A549 (cell line): Measurements from ENCODE around the gene TMEM184C. TPM values are rescaled to one million over a fixed set of nuclear protein-coding genes. Genes with fewer than 3 reads are reported as not detected.

Source experiments
- ATAC-seq, 2 experiments: fragments of 200-7000 bp in 1 of 2; fragments of >200 bp in 1 of 2; cut with Nextera tagmentation in 1 of 2; cut with Tn5 transposase in 1 of 2; 3 replicates each; pipeline versions ENCODE4 v1.8.0 to v1.9.1; 2018 to 2020; ENCODE audit warnings: mild to moderate bottlenecking in 1 of 2, moderate library complexity in 1 of 2
- CTCF ChIA-PET: fragments of 300-600 bp; sonication (Branson Sonifier 250); formaldehyde crosslinking; extraction: SDS; loops from one replicate; lab custom pipeline; 2021; ENCODE audit warnings: antibody characterized with exemption, inconsistent platforms; lab: Yijun Ruan, JAX
- POLR2A ChIA-PET: fragments of 350-600 bp; formaldehyde crosslinking; extraction: SDS; loops from one replicate; lab custom pipeline; 2021; ENCODE audit warnings: antibody characterized with exemption, inconsistent platforms; lab: Yijun Ruan, JAX
- DNase-seq, 2 experiments: peaks; one replicate each; pipeline versions ENCODE4 v3.0.0 to v3.0.0-alpha.2; 2011 to 2016; ENCODE audit warnings: low read depth in 1 of 2, low spot score in 1 of 2
- FAIRE-seq: peaks from 2 replicates; lab custom pipeline; 2011; peaks lifted over from hg19 to GRCh38; lab: Jason Lieb, UNC
- H3K27ac ChIP-seq, 2 experiments: fragments of >200 bp; sonication (Bioruptor Twin); formaldehyde crosslinking; 3 replicates each; pipeline ENCODE4 v1.5.1; 2016 to 2017
- H3K4me1 ChIP-seq: fragments of >200 bp; sonication (Bioruptor Twin); formaldehyde crosslinking; 3 replicates; pipeline ENCODE4 v1.6.1; 2016
- H3K4me2 ChIP-seq: fragments of >200 bp; sonication (Bioruptor Twin); formaldehyde crosslinking; 3 replicates; pipeline ENCODE4 v1.6.1; 2016
- H3K4me3 ChIP-seq: fragments of >200 bp; sonication (Bioruptor Twin); formaldehyde crosslinking; 3 replicates; pipeline ENCODE4 v1.5.1; 2016
- H3K9me3 ChIP-seq: fragments of >200 bp; sonication (Bioruptor Twin); formaldehyde crosslinking; 3 replicates; pipeline ENCODE4 v1.6.1; 2016
- ATOH8 ChIP-seq: fragments of 250-450 bp; sonication (Bioruptor Pico); IDR thresholded peaks from 2 replicates; pipeline ENCODE4 v1.5.0; 2020; ENCODE audit warnings: low read depth, mild to moderate bottlenecking, moderate library complexity
- BCL3 ChIP-seq: fragments of >200 bp; sonication (Bioruptor Twin); formaldehyde crosslinking; IDR thresholded peaks from 3 replicates; pipeline ENCODE4 v1.6.1; 2016
- BHLHE40 ChIP-seq: IDR thresholded peaks from 2 replicates; pipeline ENCODE4 v1.6.1; 2012; ENCODE audit warnings: low read depth, low read length, inconsistent platforms
- CBX2 ChIP-seq: fragments of 200-600 bp; sonication (generic); IDR thresholded peaks from 2 replicates; pipeline ENCODE4 v1.6.1; 2016; ENCODE audit warnings: low read depth, mild to moderate bottlenecking, borderline replicate concordance
- CBX8 ChIP-seq: fragments of 200-600 bp; sonication (generic); IDR thresholded peaks from 2 replicates; pipeline ENCODE4 v1.6.1; 2016
- CHD2 ChIP-seq: fragments of 150-350 bp; IDR thresholded peaks from 2 replicates; pipeline ENCODE4 v1.6.1; 2014; ENCODE audit warnings: low read length; ENCODE audit not compliant: partially characterized antibody
- CHD4 ChIP-seq: fragments of 200-600 bp; sonication (generic); IDR thresholded peaks from 2 replicates; pipeline ENCODE4 v1.6.1; 2016; ENCODE audit warnings: antibody characterized with exemption, mild to moderate bottlenecking, borderline replicate concordance
- CTCF ChIP-seq: fragments of >200 bp; sonication (Bioruptor Twin); formaldehyde crosslinking; IDR thresholded peaks from 3 replicates; pipeline ENCODE4 v1.5.1; 2016
- EHF ChIP-seq: fragments of 250-450 bp; sonication (Bioruptor Pico); IDR thresholded peaks from 2 replicates; pipeline ENCODE4 v1.5.0; 2020; ENCODE audit warnings: mild to moderate bottlenecking
- FOXS1 ChIP-seq: fragments of 250-450 bp; sonication (Bioruptor Pico); IDR thresholded peaks from 2 replicates; pipeline ENCODE4 v1.5.0; 2020; ENCODE audit warnings: mild to moderate bottlenecking, moderate library complexity
- HDAC2 ChIP-seq: fragments of 200-600 bp; sonication (generic); IDR thresholded peaks from 2 replicates; pipeline ENCODE4 v1.6.1; 2016
- HEYL ChIP-seq: fragments of 250-450 bp; sonication (Bioruptor Pico); IDR thresholded peaks from 2 replicates; pipeline ENCODE4 v1.8.0; 2021; ENCODE audit warnings: mild to moderate bottlenecking, moderate library complexity
- HMGXB4 ChIP-seq: fragments of 250-450 bp; sonication (Bioruptor Pico); IDR thresholded peaks from 2 replicates; pipeline ENCODE4 v1.5.0; 2021; ENCODE audit warnings: mild to moderate bottlenecking, moderate library complexity, borderline replicate concordance
- HOXA7 ChIP-seq: fragments of 250-450 bp; sonication (Bioruptor Pico); IDR thresholded peaks from 2 replicates; pipeline ENCODE4 v1.5.0; 2020; ENCODE audit warnings: mild to moderate bottlenecking, moderate library complexity
- JUNB ChIP-seq: fragments of >200 bp; sonication (Bioruptor Twin); formaldehyde crosslinking; IDR thresholded peaks from 2 replicates; pipeline ENCODE4 v1.6.1; 2016
- MAFK ChIP-seq: fragments of 450-650 bp; IDR thresholded peaks from 2 replicates; pipeline ENCODE4 v1.6.1; 2014; ENCODE audit not compliant: partially characterized antibody
- MAZ ChIP-seq: fragments of 150-350 bp; IDR thresholded peaks from 2 replicates; pipeline ENCODE4 v1.6.1; 2014; ENCODE audit warnings: antibody characterized with exemption, low read depth, low read length, borderline replicate concordance
- RAD21 ChIP-seq, 2 experiments: fragments of >200 bp in 1 of 2; sonication (Bioruptor Twin) in 1 of 2; formaldehyde crosslinking in 1 of 2; IDR thresholded peaks in 1 of 2; conservative IDR thresholded peaks in 1 of 2; 2 replicates in 1 of 2; 3 replicates in 1 of 2; pipeline ENCODE4 v1.6.1; 2012 to 2018; ENCODE audit warnings: inconsistent platforms in 1 of 2
- RARB ChIP-seq: fragments of 250-450 bp; sonication (Bioruptor Pico); IDR thresholded peaks from 2 replicates; pipeline ENCODE4 v1.8.0; 2021; ENCODE audit warnings: mild to moderate bottlenecking, moderate library complexity
- RFX5 ChIP-seq: fragments of 450-650 bp; IDR thresholded peaks from 2 replicates; pipeline ENCODE4 v1.7.1; 2014; ENCODE audit warnings: antibody characterized with exemption, mild to moderate bottlenecking, moderate library complexity
- TP53 ChIP-seq: fragments of 250-450 bp; sonication (Bioruptor Pico); IDR thresholded peaks from 2 replicates; pipeline ENCODE4 v1.5.0; 2021; ENCODE audit warnings: mild to moderate bottlenecking, moderate library complexity
- USF2 ChIP-seq: fragments of 450-650 bp; IDR thresholded peaks from 2 replicates; pipeline ENCODE4 v1.6.1; 2014; ENCODE audit warnings: antibody characterized with exemption
- WGBS: methylation state at CpG from one replicate; pipeline ENCODE4 v1.1.6; 2017; ENCODE audit errors: missing lambda C conversion rate; 5-methylcytosine and 5-hydroxymethylcytosine counted together
- polyA plus RNA-seq, 4 experiments: library from polyadenylated mRNA; depleted of rRNA in 3 of 4; stranded (reverse); fragments of >200 nt; fragmentation: RNase III in 1 of 4; extraction: RNeasy Plus Mini Kit Qiagen cat#74134 plus additional on column Dnase treatment in 1 of 4; gene quantifications; 2 replicates in 3 of 4; 3 replicates in 1 of 4; pipeline ENCODE4 v1.2.3, GENCODE V29; 2011 to 2017

The TMEM184C gene
- polyA plus RNA-seq, 2 of the 4 experiments (the other 2 are of a cell fraction): 17.6 to 25.2 TPM

DNA sequence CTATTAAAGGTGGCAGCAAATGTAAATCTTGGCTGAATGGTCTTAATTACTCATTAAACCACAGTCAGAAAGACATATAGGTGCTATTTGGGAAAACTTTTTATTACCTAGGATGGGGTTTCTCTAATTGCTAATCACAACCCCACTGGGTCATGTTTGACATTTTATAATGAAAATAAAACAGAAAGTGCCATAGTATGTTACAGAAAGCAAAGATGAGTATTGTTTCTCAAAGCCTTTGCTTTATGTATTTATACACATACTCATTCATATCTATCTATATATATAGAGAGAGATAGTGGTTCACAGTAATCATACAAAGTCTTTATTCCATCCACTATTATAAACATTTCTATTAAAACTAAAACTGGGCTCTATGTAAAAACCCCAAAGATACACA lies 18.2 kb downstream of the TMEM184C start:
- no peak overlapping the region for H3K4me2 ChIP-seq
- no peak for TF ChIP-seq ATOH8 (CRISPR knock-in tag)
- no peak for TF ChIP-seq TP53 (CRISPR knock-in tag)
- TF ChIP-seq HMGXB4 (CRISPR knock-in tag): no peak
- TF ChIP-seq CHD2: no peak
- no peak for TF ChIP-seq USF2
- no peak for TF ChIP-seq EHF (CRISPR knock-in tag)
- no peak for TF ChIP-seq MAZ
- no peak for TF ChIP-seq CBX2
- no peak for FAIRE-seq
- no peaks in the 10 kb centered on the region for H3K4me1 ChIP-seq
- H3K4me3 ChIP-seq: no peak overlapping the region
- POLR2A ChIA-PET: no interaction called here
- no peak for DNase-seq
- H3K27ac ChIP-seq: no peak overlapping the region
- H3K9me3 ChIP-seq: no peaks in the 10 kb centered on the region
- ATAC-seq: no peak
- CTCF ChIA-PET: no interaction called here

DNA sequence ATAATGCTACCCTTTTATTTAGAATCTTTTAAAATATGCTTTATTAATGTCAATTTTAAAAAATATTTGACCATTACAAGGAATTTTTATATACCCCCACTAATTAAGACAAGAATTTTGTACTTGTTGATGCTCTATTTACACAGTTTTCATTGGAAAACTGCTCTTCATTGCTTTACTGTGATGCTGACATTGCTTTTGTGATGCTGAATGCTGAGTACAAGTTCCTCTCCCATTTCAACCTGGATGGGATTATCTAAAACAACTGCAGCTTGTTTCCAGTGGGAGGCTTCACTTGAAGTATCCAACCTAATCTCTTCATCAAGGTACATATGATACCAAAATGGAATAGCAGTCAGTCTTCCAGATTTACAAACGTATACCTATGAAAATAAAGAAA lies 21.2 kb downstream of the TMEM184C start:
- POLR2A ChIA-PET: no interaction called here
- CTCF ChIA-PET: interaction anchor here (1.0 to 1.4 kb wide), 2 partner anchors 22 to 228 kb away, joined by 3 to 4 read pairs; no protein-coding TSS in a partner anchor
- Histone ChIP-seq H3K4me3 (no peak overlapping the region), H3K4me1 (no peaks in the 10 kb centered on the region), H3K27ac (no peak overlapping the region), H3K9me3 (no peaks in the 10 kb centered on the region), H3K4me2 (no peak overlapping the region)
- no peak for TF ChIP-seq JUNB
- TF ChIP-seq BHLHE40: no peak
- TF ChIP-seq HDAC2: no peak
- no peak for TF ChIP-seq CBX2
- no peak for TF ChIP-seq RARB (CRISPR knock-in tag)
- TF ChIP-seq MAFK: no peak
- TF ChIP-seq HOXA7: no peak
- no peak for TF ChIP-seq RFX5
- no peak for TF ChIP-seq CBX8
- TF ChIP-seq HMGXB4 (CRISPR knock-in tag): no peak
- no peak for TF ChIP-seq HEYL
- TF ChIP-seq MAZ: no peak
- TF ChIP-seq TP53 (CRISPR knock-in tag): no peak
- TF ChIP-seq RAD21 (conservative IDR thresholded peaks at IDR 0.05 in 1 of 2, IDR thresholded peaks at IDR 0.05 in 1 of 2): no peak
- no peak for TF ChIP-seq FOXS1 (CRISPR knock-in tag)
- no peak for TF ChIP-seq CHD4
- TF ChIP-seq CTCF: no peak
- no peak for TF ChIP-seq BCL3
- DNase-seq: no peak
- ATAC-seq: no peak
- no peak for FAIRE-seq
- 80% methylated on average over 1 of the region's 1 CpG for WGBS
